ENCODE data around the gene GGT1. TPM values are rescaled to one million over a fixed set of nuclear protein-coding genes. Genes with fewer than 3 reads are reported as not detected.
"Not testable (repeated sequence)": the region's sequence is repeated elsewhere in the genome, so short reads cannot be mapped to it uniquely, and the experiment has no call there.

Gene GGT1
- polyA plus RNA-seq, 1 donor: 39.3 TPM

DNA sequence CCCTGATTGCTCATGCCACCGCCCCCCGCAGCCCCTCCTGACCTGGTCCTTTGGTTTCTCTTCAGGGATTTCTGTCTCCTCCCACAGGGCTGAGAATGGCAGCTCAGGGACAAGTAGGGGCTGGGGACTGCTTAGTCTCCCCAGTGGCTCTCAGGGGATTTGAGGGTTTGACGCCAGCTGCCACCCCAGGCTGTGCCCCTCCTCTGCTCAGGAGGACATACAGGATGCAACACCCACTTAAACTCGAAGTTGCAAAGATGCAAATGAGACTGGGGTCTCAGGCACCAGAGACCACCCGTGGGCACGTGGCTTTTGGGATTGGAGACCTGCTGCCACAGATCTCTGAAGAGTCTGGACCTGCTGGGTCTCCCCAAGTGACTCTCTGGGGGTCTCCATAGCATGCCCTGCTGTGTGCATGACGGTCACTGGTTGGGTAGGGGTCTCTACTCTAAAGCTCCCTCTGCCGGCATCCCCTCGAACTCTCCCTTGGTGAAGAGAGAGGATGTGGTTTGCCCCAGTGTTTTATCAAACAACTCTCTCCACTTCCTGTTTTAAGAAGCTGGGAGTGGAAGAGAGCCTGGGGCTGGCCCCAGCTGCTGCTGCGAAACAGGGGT lies 31.9 kb downstream of the GGT1 start:
- not testable (repeated sequence) for DNase-seq

DNA sequence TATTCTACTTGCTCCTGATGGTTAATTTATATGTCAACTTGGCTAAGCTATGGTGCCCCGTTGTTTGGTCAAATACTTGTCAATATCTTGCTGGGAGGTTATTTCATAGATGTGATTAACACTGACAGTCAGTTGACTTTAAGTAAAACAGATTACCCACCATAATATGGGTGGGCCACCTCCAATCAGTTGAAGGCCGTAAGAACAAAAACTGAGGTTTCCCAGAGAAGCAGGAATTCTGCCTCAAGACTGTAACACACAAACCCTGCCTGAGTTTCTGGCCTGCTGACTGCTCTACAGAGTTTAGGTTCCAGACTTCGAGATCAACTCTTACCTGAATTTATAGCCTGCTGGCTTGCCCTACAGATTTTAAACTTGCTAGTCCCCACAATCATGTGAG lies 33.5 kb downstream of the GGT1 start:
- not testable (repeated sequence) for DNase-seq

DNA sequence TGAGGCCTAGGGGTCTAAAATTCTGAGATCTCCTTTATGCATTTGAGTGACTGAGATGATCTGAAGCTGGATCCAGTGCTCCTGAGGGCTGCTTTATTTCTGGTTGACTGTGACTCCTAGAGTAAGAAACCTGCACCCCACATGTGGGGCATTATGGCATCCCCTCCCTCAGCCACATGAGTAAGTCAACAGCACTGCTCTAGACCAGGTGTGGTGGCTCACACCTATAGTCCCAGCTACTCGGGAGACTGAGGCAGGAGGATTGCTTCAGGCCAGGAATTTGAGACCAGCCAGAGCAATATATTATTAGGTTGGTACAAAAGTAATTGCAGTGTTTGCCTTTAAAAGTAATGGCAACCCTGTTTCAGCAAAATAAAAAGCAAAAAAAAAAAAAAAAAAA lies 39.3 kb downstream of the GGT1 start:
- not testable (repeated sequence) for DNase-seq

DNA sequence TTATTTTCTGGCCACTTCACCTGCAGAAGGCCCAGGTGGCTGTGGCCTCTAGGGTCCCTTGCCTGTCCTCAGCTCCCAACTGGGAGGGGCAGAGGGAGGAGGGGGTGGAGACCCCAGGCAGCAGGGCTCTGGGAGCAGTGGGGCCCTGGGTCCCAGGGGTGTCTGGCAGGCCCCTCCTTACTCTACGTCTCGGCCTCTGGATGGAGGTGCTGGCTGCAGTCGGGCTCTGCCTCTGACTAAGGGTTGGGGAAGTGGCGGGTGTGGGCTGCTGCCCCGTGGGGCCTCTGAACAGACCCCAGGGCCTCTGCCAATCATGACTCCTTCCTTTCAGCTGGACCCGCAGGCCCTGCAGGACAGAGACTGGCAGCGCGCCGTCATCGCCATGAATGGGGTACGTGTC lies 41.4 kb downstream of the GGT1 start:
- DNase-seq: not testable (repeated sequence)

DNA sequence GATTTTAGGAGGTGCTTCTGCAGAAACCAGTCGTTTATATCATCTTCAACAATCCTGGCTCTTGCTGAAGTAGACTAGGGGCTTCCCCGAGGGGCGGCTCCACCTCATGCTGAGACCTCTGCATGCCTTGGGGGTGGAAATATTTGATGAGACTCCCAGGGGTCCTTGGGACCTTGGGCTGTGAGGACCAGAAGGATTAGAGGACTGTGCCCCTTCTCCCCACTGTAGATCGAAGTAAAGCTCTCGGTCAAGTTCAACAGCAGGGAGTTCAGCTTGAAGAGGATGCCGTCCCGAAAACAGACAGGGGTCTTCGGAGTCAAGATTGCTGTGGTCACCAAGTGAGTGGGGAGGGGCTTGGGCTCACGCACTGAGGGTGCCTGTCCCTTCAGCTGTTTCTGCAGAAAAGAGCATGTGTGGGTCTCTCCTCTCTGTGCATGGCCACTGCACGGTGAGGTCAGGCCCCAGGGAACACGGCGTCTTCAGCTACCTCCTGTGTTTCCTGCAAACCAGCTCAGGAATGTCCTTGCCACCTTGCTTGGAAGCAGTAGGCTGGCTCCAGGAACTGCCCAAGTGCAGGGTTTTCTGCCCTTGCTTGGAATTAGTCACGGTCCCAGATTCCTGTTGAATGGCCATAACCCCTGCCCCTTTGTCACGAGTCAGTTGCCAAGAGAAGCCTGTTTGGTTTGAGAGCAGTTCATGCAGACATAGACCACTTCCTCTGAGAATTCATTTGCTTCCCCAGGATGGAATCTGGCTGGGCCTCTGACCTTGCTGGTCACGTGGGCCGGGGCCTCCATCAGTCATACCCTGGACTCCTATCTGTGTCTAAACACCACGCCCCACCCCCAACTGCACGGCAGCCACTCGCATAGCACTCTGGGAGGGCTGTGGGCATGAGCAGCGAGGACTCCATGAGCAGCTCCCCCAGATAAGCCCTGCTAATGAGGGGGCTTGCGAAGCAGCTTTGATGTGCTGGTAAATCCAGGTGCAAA lies 42.7 kb downstream of the GGT1 start:
- not testable (repeated sequence) for DNase-seq

DNA sequence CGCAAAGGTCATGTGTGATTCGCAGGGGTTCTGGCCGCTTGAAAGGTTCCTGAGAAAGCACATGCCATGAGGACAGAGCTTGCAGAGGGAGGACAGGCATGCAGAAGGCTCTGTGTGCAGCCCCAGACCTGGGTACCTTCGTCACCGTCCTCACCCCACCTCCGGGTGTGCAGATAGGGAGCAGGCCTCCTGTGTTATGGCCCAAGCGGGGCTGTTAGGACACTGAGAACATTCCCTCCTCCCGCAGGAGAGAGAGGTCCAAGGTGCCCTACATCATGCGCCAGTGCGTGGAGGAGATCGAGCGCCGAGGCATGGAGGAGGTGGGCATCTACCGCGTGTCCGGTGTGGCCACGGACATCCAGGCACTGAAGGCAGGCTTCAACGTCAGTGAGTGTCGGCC lies 43.8 kb downstream of the GGT1 start:
- not testable (repeated sequence) for DNase-seq

DNA sequence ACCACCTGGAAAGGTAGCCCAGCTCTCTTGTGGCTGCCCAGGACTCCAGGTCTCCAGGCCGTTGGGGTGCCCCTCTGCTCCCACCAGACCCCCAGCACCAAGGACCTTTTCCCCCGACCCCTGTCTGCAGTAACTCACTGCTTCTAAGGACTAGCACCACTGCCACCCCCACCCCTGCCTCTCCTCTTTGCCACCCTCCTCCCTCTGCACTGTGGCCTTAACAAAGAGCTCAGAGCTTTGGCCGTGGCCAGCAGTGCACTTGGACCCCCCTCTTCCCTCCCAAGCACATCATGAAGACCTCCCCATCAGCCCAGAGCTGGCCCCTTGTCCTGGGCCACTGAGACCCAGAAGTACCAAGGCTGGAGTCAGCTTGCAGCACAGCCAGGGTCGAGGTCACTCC lies 46.4 kb downstream of the GGT1 start:
- DNase-seq: not testable (repeated sequence)

DNA sequence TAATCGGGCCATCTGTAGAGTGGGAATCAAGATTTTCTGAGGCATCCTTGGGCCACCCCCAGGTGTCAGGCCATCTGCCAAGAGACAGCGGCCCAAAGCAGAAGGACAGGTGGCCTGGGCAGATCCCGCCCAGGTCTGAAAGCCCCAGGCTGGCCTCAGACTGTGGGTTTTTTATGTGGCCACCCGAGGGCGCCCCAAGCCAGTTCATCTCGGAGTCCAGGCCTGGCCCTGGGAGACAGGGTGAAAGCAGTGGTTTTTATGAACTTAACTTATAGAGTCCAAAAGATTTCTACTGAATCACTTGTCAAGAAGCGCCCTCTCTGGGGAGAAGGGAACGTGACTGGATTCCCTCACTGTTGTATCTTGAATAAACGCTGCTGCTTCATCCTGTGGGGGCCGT lies 47.9 kb downstream of the GGT1 start:
- not testable (repeated sequence) for DNase-seq

DNA sequence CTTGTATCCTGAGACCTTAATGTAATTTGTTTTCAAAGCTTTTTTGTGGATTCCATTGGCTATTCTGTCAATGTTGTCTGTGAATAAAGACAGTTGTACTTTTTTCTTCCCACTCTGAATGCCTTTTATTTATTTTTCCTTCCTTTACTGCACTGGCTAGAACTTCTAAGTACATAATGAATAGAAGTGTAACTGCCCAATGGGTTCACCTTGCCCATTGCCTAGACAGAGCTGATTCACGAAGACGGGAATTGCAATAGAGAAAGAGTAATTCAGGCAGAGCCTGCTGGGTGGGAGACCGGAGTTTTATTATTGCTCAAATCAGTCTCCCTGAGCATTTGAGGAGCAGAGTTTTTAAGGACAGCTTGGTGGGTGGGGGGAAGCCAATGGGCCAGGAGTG lies 62.4 kb downstream of the GGT1 start:
- DNase-seq: not testable (repeated sequence)

DNA sequence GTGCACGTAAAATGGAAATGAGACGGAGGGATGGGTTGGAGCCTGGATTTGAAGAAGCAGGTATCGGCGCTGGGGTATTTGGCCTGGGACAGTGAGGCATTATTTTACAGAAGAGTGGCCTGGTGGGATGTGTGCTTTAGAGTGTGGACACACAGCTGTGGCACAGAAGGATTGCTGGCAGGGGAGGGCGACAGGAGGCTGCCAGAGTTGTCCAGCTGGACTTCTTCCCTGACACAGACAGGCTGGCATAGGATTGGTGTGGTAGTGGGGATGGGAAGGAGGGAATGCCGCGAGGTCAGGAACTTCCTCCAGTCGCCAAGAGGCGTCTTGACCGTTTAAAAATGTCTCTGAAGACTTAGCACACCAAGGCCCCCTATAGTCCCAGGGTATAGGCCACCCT lies 64.9 kb downstream of the GGT1 start:
- not testable (repeated sequence) for DNase-seq

DNA sequence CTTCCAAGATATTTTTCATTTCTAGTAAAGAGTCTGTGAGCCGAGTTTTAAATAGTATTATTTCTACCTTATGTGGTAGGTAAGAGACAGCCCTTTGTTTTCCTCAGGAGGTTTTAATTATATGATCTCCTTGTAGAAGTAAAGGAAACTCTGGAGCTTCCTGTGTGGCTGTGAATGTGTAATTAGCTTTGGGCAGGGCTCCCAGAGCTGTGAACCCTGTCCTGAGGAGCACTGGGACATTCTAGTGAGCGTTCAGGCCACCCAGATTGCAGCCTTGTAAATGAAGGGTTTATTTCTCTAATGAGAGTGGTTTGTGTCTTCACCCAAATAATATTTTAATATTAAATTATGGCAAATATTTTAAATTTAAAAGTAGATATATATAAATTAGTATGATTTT lies 69.5 kb downstream of the GGT1 start:
- DNase-seq: not testable (repeated sequence)

Other genes starting within 250 kb of the GGT1 start
- gene ADORA2A, start 175.6 kb upstream of the GGT1 start, polyA plus RNA-seq (ENCODE audit: insufficient read length): 7.1 TPM
- 1.1 TPM for gene UPB1, start 107.9 kb upstream of the GGT1 start, polyA plus RNA-seq (ENCODE audit: insufficient read length)
- gene GUCD1, start 48.1 kb upstream of the GGT1 start, polyA plus RNA-seq (ENCODE audit: insufficient read length): 90.0 TPM
- gene SNRPD3, start 47.2 kb upstream of the GGT1 start, polyA plus RNA-seq (ENCODE audit: insufficient read length): 185 TPM
- gene LRRC75B, start 10.1 kb upstream of the GGT1 start, polyA plus RNA-seq (ENCODE audit: insufficient read length): 33.3 TPM
- not detected for gene PIWIL3, start 171.5 kb downstream of the GGT1 start, polyA plus RNA-seq (ENCODE audit: insufficient read length)
- 2.7 TPM for gene SGSM1, start 203.0 kb downstream of the GGT1 start, polyA plus RNA-seq (ENCODE audit: insufficient read length)